ENCODE data around the gene ATF5.

DNA sequence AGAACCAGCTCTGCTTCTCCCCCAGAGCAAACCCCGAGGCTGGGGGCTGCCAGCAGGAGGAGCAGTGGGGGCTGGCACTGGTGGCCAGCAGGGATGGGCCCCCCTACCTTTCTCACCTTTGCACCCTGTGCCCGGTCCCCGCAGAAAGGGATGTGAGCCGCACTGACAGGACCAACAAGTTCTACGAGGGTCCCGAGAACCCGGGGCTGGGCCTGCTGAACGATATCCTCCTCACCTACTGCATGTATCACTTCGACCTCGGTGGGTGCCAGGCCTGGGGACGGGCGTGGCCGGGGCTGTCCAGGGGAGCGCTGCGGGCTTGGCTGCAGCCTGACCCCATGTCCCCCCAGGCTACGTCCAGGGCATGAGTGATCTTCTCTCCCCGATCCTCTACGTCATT, 44.9 kb upstream of the ATF5 start:
- TF ChIP-seq, protein P1, sequence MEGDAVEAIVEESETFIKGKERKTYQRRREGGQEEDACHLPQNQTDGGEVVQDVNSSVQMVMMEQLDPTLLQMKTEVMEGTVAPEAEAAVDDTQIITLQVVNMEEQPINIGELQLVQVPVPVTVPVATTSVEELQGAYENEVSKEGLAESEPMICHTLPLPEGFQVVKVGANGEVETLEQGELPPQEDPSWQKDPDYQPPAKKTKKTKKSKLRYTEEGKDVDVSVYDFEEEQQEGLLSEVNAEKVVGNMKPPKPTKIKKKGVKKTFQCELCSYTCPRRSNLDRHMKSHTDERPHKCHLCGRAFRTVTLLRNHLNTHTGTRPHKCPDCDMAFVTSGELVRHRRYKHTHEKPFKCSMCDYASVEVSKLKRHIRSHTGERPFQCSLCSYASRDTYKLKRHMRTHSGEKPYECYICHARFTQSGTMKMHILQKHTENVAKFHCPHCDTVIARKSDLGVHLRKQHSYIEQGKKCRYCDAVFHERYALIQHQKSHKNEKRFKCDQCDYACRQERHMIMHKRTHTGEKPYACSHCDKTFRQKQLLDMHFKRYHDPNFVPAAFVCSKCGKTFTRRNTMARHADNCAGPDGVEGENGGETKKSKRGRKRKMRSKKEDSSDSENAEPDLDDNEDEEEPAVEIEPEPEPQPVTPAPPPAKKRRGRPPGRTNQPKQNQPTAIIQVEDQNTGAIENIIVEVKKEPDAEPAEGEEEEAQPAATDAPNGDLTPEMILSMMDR (IDR thresholded peaks at IDR 0.05): no peak
- no peak for TF ChIP-seq POLR2A (IDR thresholded peaks at IDR 0.05)
